ENCODE results near the gene AFAP1. TPM values are rescaled to one million over a fixed set of nuclear protein-coding genes. Genes with fewer than 3 reads are reported as not detected.

Gene AFAP1
- total and polyA plus RNA-seq, 2 of the 8 experiments (the other 6 are each of a cell fraction or from before 2014, with no cell fraction given): 3.6 to 18.2 TPM

GRCh38 chr4:7779432-7779768 lies 160.3 kb downstream of the AFAP1 start:
- Histone ChIP-seq H2BK12ac (ENCODE audit: low read depth, low read length) (no peak overlapping the region), H3K27ac (ENCODE audit: low read depth, low read length) (no peak overlapping the region), H2AFZ (ENCODE audit: low read length) (no peak overlapping the region), H3K23me2 (ENCODE audit: low read depth, low read length) (no peaks in the 10 kb centered on the region), H3K4me3 (ENCODE audit: extremely low read depth in 1 of 4, insufficient read depth in 2 of 4, low read depth in 3 of 4, low read length in 4 of 4) (no peak overlapping the region), H3K79me2 (ENCODE audit: control insufficient read depth in 1 of 2, insufficient read depth in 2 of 2, low read length in 2 of 2) (no peaks in the 10 kb centered on the region), H4K8ac (ENCODE audit: extremely low read depth, insufficient read depth, low read length) (no peak overlapping the region; the same call in 1 of the 2 replicates), H2BK20ac (ENCODE audit: low read length) (no peak overlapping the region), H3K36me3 (ENCODE audit: control insufficient read depth in 2 of 4, insufficient read depth in 4 of 4, low read length in 3 of 4) (peaks cover 0 to 10% (median 0%) of the 10 kb centered on the region in 4 experiments; a peak in 2 of 8 replicates), H2BK15ac (ENCODE audit: low read length) (no peak overlapping the region), H3K56ac (replicated peaks; ENCODE audit: insufficient read length, low read depth, low read length) (no peak overlapping the region), H2BK120ac (replicated peaks; ENCODE audit: low read depth, low read length) (no peak overlapping the region), H3K79me1 (ENCODE audit: low read depth, low read length) (no peaks in the 10 kb centered on the region), H3K9ac (replicated peaks in 1 of 4; ENCODE audit: extremely low read depth in 1 of 4, low read depth in 3 of 4, low read length in 3 of 4) (no peak overlapping the region), H2BK5ac (ENCODE audit: low read depth, low read length) (no peak overlapping the region), H4K20me1 (replicated peaks in 1 of 2; ENCODE audit: control insufficient read depth in 1 of 2, insufficient read depth in 2 of 2, low read length in 2 of 2) (no peaks in the 10 kb centered on the region), H3K23ac (ENCODE audit: insufficient read length) (no peak overlapping the region), H3K4me2 (ENCODE audit: insufficient read depth in 1 of 2, low read depth in 2 of 2, low read length in 2 of 2) (no peak overlapping the region), H4K5ac (ENCODE audit: insufficient read length, low read depth, low read length) (no peak overlapping the region), H3K4me1 (replicated peaks in 1 of 4; ENCODE audit: control insufficient read depth in 3 of 4, insufficient read depth in 4 of 4, low read length in 3 of 4) (peaks cover 0 to 4% (median 0%) of the 10 kb centered on the region in 4 experiments; a peak in 1 of 7 replicates), H2AK5ac (ENCODE audit: low read depth, low read length) (no peak overlapping the region), H4K91ac (replicated peaks; ENCODE audit: insufficient read length, low read length) (no peak overlapping the region), H3K27me3 (replicated peaks in 1 of 4; ENCODE audit: control insufficient read depth in 3 of 4, extremely low read depth in 1 of 4, insufficient read depth in 3 of 4, low read length in 3 of 4) (no peaks in the 10 kb centered on the region), H3K4ac (replicated peaks; ENCODE audit: insufficient read length, low read depth, low read length) (no peak overlapping the region), H3K14ac (ENCODE audit: insufficient read length) (no peak overlapping the region), H3K9me3 (ENCODE audit: insufficient read depth in 2 of 2, low read depth in 1 of 2, low read length in 1 of 2) (no peaks in the 10 kb centered on the region), H3K18ac (ENCODE audit: extremely low read depth, low read length) (no peak overlapping the region)
- TF ChIP-seq SP4 (IDR thresholded peaks at IDR 0.05; ENCODE audit: low read length) (no peak), TCF12 (IDR thresholded peaks at IDR 0.05; ENCODE audit: low read depth, low read length) (no peak), KDM4A (IDR thresholded peaks at IDR 0.05; ENCODE audit: low read depth, low read length, severe bottlenecking) (no peak), POU5F1 (IDR thresholded peaks at IDR 0.05; ENCODE audit: low read depth, low read length) (no peak), CBX5 (IDR thresholded peaks at IDR 0.05; ENCODE audit: low read depth, low read length) (no peak), SRF (IDR thresholded peaks at IDR 0.05; ENCODE audit: low read depth, low read length) (no peak), CHD1 (IDR thresholded peaks at IDR 0.05; ENCODE audit: low read depth, low read length) (no peak), E2F6 (IDR thresholded peaks at IDR 0.05) (no peak), GABPA (IDR thresholded peaks at IDR 0.05; ENCODE audit: borderline replicate concordance, insufficient read depth, low read length) (no peak), CTCF (IDR thresholded peaks at IDR 0.05; ENCODE audit: control extremely low read depth in 1 of 3, insufficient read depth in 1 of 3, low read depth in 1 of 3, low read length in 3 of 3) (no peak)
- 82% methylated on average over 5 of the region's 5 CpGs; no CpG with 5 or more reads in 1 of the 2 experiments for WGBS, 2 experiments (ENCODE audit: extremely low coverage in 1 of 2, insufficient coverage in 1 of 2, insufficient read length in 1 of 2, insufficient replicate concordance in 2 of 2, low coverage in 1 of 2, low lambda C conversion rate in 2 of 2, missing lambda C conversion rate in 1 of 2)
- POLR2A ChIA-PET (ENCODE audit: partially characterized antibody): no interaction called here
- CTCF ChIA-PET (ENCODE audit: partially characterized antibody): interaction anchor here (1.1 to 4.8 kb wide), 4 partner anchors 9 to 208 kb away, joined by 3 to 30 read pairs (median 6); no protein-coding TSS in a partner anchor
- DNase-seq (ENCODE audit: low read depth in 1 of 2, low spot score in 2 of 2): no peak
- no peak for FAIRE-seq

All from H1 (cell line).